ENCODE measurements around the gene UST.

- TF ChIP-seq POLR2A (IDR thresholded peaks at IDR 0.05; ENCODE audit: low read depth, low read length) (no peak), POLR2AphosphoS5 (IDR thresholded peaks at IDR 0.05; ENCODE audit: low read depth, low read length) (no peak), SPI1 (IDR thresholded peaks at IDR 0.05; ENCODE audit: low read depth, low read length) (no peak), TAF1 (IDR thresholded peaks at IDR 0.05; ENCODE audit: low read depth, low read length) (no peak), POU2F2 (IDR thresholded peaks at IDR 0.05; ENCODE audit: low read depth, low read length) (no peak)
These were observed 361.9 kb downstream of the UST start for GRCh38 chr6:149108749-149109100.

Measured in GM12891 (cell line).